NT2/D1 (cell line): ENCODE data around the gene SCTR.

Source experiments
- DNase-seq: peaks from one replicate; pipeline ENCODE4 v3.0.0-alpha.2; 2011; ENCODE audit warnings: low read depth, low spot score
- H3K27me3 ChIP-seq: 2 replicates; pipeline ENCODE4 v1.6.0; 2011; ENCODE audit warnings: mild to moderate bottlenecking; ENCODE audit not compliant: insufficient read length, insufficient read depth
- H3K36me3 ChIP-seq: 2 replicates; pipeline ENCODE4 v1.6.1; 2011; ENCODE audit warnings: mild to moderate bottlenecking, low read length, mixed read lengths; ENCODE audit not compliant: insufficient read depth, insufficient read length
- H3K4me1 ChIP-seq: 2 replicates; pipeline ENCODE4 v1.5.1; 2011; ENCODE audit not compliant: insufficient read depth, insufficient read length
- H3K4me3 ChIP-seq: 2 replicates; pipeline ENCODE4 v1.5.1; 2011; ENCODE audit warnings: low read depth; ENCODE audit not compliant: insufficient read length
- H3K9ac ChIP-seq: 2 replicates; pipeline ENCODE4 v1.6.0; 2011; ENCODE audit warnings: low read depth; ENCODE audit not compliant: insufficient read length
- H3K9me3 ChIP-seq: 2 replicates; pipeline ENCODE4 v1.5.1; 2011; ENCODE audit warnings: mild to moderate bottlenecking, low read length; ENCODE audit not compliant: insufficient read depth
- SUZ12 ChIP-seq: IDR thresholded peaks from 2 replicates; pipeline ENCODE4 v1.6.1; 2011; ENCODE audit not compliant: insufficient read length, insufficient read depth; ENCODE audit errors: extremely low read depth
- YY1 ChIP-seq: IDR thresholded peaks from 2 replicates; pipeline ENCODE4 v1.6.1; 2011; ENCODE audit not compliant: insufficient read length, insufficient read depth
- ZNF274 ChIP-seq: IDR thresholded peaks from 2 replicates; pipeline ENCODE4 v1.6.1; 2011; ENCODE audit warnings: mild to moderate bottlenecking, low read depth, low read length

SCTR gene

DNA sequence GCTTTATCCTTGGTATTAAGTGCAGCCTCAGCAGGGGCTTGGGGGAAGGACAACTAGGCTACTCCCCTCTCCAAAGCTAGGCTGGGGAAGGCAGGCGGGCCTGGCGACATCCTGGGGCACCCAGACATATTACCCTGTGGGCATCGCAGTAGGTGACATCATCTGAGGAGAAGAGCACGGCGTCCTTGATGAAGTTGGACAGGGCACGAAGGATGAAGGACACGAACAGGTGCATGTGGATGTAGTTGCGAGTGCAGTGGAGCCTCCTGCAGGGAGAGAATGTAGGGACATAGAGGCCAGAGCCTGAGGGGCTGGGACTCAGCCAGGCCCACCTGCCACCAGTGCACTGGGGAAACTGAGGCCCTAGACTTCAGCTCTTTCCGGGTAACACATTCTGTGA is 60.3 kb downstream of the SCTR start:
- Histone ChIP-seq H3K36me3 (no peaks in the 10 kb centered on the region), H3K4me3 (no peak overlapping the region), H3K9me3 (no peaks in the 10 kb centered on the region), H3K27me3 (no peaks in the 10 kb centered on the region), H3K9ac (no peak overlapping the region), H3K4me1 (no peaks in the 10 kb centered on the region)
- no peak for DNase-seq
- TF ChIP-seq ZNF274 (no peak), YY1 (no peak), SUZ12 (no peak)

DNA sequence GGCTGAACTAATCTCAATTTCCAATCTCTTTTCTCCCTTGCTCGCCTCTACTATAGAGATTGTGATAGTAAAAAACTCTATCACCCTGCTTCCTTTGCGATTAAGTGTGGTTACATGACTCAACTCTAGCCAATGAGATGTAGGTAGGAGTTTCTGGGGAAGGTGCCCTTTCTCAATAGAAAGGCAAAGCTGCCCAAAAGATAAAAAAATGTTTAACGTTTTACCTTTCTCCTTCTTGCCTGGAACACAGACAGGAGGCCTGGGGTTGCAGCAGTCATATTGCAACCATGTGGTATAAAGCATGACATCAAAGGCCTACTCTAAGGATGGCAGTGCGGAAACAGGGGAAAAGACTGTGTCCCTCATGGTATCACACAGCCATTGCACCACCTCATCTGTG is 61.1 kb downstream of the SCTR start:
- no peak for DNase-seq
- TF ChIP-seq YY1 (no peak), SUZ12 (no peak), ZNF274 (no peak)
- H3K9me3 ChIP-seq = no peaks in the 10 kb centered on the region
- H3K4me3 ChIP-seq = no peak overlapping the region
- H3K36me3 ChIP-seq = no peaks in the 10 kb centered on the region
- no peak overlapping the region for H3K9ac ChIP-seq
- H3K27me3 ChIP-seq = no peaks in the 10 kb centered on the region
- H3K4me1 ChIP-seq = no peaks in the 10 kb centered on the region

DNA sequence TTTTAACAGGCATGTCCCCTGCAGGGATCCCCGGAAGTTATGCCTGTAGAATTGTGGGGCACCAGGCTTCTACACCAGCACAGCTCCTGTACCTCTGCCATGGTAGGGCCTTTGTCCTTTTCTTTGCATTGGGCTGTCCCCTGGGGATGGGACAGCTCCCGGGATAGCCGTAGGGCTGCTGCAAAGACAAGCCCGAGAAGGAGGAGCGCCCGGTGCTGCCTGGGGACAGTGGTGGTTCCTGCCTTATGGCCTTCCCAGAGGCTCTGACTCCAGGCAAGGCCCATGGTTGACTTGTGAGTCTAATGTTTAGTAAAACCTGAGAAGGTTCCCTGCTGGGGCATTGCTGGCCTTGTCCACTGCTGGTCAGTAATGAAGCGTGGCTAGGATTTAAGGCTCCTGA is 61.7 kb downstream of the SCTR start:
- DNase-seq = no peak
- no peaks in the 10 kb centered on the region for H3K4me1 ChIP-seq

DNA sequence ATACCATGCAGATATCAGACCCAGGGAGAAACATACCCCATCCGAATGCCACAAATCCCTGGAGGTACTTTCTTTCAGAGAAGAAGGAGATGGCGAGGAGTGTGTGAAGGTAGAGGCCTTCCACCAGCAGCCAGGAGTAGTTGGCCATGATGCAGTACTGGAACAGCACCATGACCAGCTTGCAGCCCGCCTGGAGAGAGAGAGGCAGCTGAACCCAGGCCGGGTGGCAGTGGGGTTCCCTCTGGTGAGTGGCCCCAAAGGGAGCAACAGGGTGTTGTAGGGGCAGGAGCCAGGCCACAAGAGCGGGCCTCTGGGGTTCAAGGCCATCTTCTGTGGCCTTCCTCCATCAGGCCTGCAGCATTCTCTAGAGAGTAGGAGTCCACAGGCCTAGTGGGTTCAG is 62.5 kb downstream of the SCTR start:
- no peaks in the 10 kb centered on the region for H3K36me3 ChIP-seq
- no peaks in the 10 kb centered on the region for H3K4me1 ChIP-seq
- H3K9ac ChIP-seq = no peak overlapping the region
- no peak for TF ChIP-seq ZNF274
- no peak for TF ChIP-seq YY1
- no peak for TF ChIP-seq SUZ12
- no peak overlapping the region for H3K4me3 ChIP-seq
- no peaks in the 10 kb centered on the region for H3K9me3 ChIP-seq
- no peak for DNase-seq
- no peaks in the 10 kb centered on the region for H3K27me3 ChIP-seq

More for the DNA sequence above, 61.7 kb downstream of the SCTR start:
- Histone ChIP-seq H3K9ac (no peak overlapping the region), H3K36me3 (no peaks in the 10 kb centered on the region), H3K27me3 (no peaks in the 10 kb centered on the region), H3K4me3 (no peak overlapping the region), H3K9me3 (no peaks in the 10 kb centered on the region)
- TF ChIP-seq YY1 (no peak), SUZ12 (no peak), ZNF274 (no peak)

DNA sequence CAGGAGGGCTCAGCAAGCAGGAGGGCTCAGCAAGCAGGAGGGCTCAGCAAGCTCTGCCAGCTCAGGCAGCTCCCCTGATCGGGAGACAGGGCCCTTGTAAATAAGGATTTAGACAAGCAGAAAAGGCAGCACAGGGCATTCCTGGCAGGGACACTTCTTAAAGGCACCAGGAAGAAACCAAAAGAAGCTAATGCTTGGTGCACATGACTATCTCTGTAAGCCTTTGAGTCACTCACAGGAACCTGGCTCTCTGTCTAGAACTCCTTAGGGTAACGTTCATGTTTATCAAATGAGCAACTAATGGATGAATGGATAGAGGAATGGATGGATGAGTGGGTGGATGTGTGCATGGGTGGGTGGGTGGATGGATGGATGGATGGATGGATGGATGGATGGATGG is 64.2 kb downstream of the SCTR start:
- Histone ChIP-seq H3K4me3 (no peak overlapping the region), H3K4me1 (no peaks in the 10 kb centered on the region), H3K27me3 (no peaks in the 10 kb centered on the region), H3K36me3 (no peaks in the 10 kb centered on the region), H3K9ac (no peak overlapping the region), H3K9me3 (no peaks in the 10 kb centered on the region)
- no peak for DNase-seq
- TF ChIP-seq YY1 (no peak), ZNF274 (no peak), SUZ12 (no peak)

DNA sequence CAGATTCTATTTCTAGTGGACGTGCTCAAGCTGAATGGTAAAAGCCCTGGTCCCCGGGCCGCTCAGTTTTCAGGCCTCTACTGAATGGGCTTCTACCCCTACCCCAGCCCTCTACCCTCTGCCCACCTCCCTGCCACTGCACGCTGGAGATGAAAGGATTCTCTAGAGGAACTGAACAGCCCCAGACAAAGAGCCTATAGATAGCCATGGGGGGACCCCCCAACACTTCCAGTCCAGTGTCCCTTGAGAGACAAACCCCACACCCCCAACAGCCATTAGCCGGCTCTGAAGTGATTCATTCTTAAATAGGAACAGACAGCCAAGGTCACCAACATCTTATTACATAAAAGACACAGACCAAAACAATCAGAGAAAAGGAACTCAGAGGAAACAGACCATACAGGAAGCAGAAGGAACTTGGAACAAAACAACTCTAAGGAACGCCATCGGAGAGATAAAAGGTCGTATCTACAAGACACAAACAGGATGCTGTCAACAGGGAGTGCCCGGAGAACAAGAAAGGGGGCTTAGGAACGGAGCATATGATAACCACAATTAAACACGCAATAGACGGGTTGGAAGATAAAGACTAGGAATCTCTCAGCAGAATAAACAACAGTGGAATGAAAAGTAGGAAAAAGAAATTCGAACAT is 69.1 kb downstream of the SCTR start:
- no peak overlapping the region for H3K9ac ChIP-seq
- H3K36me3 ChIP-seq = no peaks in the 10 kb centered on the region

DNA sequence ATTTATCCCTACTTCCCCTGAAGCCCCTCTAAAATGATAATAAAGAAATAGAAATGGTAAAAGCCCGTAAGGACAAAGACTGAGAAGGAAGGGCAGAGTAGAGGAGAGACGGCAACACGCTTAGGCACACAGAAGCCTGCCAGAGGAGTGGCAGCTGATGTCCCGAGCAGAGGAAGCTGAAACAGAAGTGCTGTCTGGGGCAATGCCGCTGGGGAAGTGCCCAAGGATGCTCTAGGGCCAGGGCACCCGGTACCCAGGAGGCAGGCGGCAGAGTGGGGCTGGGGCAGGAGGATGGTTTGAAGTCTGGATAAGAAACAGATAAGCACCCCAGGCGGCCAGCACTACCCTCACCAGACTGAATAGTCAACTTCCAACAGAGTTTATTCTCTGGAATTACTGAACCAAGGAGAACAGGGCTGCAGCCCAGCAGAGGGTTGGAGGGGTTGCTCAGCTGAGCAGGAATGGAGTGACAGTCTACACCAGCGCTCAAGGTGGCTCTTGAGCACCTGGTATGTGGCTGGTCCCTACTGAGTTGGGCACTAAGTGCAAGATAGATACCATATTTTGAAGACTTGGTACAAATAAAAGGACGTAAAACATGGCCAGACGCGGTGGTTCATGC is 70.2 kb downstream of the SCTR start:
- H3K36me3 ChIP-seq = no peaks in the 10 kb centered on the region
- TF ChIP-seq YY1 (no peak), ZNF274 (no peak), SUZ12 (no peak)

More for the DNA sequence above, 69.1 kb downstream of the SCTR start:
- Histone ChIP-seq H3K27me3 (peaks cover 20% of the 10 kb centered on the region), H3K9me3 (no peaks in the 10 kb centered on the region), H3K4me1 (peaks cover 2% of the 10 kb centered on the region), H3K4me3 (no peak overlapping the region)
- TF ChIP-seq ZNF274 (no peak), SUZ12 (no peak), YY1 (no peak)
- DNase-seq = no peak

More for the DNA sequence above, 70.2 kb downstream of the SCTR start:
- no peak for DNase-seq
- Histone ChIP-seq H3K27me3 (peaks cover 20% of the 10 kb centered on the region), H3K4me1 (peaks cover 2% of the 10 kb centered on the region), H3K4me3 (no peak overlapping the region), H3K9ac (no peak overlapping the region), H3K9me3 (no peaks in the 10 kb centered on the region)
